Measurements from ENCODE around the gene AFF3.

Gene AFF3

DNA sequence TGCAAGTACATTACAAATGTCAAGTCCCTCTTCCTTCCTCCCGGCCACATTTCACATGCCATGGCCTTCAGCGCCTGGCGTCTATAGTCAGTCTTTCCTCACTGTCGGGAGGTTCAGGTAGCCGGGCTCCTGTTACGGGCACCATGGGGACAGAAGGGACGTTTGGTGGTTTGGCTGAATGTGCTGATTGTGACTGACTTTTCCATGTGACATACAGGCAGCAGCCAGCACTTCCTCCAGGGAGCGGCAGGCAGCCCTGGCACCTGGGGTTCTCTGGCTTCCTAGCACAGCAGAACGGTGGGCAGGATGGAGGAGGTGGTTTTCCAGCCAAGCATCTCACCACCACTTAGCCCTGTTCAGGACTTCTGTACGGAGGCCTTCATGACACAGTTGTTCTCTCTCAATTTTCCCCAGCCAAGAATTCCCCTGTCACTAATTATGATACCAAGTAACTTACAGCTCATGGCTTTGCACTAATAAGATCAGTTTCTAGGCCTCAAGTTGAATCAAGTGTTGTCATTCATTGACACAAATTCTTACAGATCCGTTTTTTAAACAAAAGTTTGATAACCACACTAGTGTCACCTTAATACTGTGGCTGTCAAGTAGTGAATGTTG, 568.6 kb downstream of the AFF3 start:
- in situ Hi-C loops (cut with MboI; ENCODE audit: low sequenced_read_pairs), result loop anchor here (10.0 to 25.0 kb wide), 2 partner anchors 681 to 814 kb away; no protein-coding TSS in a partner anchor

DNA sequence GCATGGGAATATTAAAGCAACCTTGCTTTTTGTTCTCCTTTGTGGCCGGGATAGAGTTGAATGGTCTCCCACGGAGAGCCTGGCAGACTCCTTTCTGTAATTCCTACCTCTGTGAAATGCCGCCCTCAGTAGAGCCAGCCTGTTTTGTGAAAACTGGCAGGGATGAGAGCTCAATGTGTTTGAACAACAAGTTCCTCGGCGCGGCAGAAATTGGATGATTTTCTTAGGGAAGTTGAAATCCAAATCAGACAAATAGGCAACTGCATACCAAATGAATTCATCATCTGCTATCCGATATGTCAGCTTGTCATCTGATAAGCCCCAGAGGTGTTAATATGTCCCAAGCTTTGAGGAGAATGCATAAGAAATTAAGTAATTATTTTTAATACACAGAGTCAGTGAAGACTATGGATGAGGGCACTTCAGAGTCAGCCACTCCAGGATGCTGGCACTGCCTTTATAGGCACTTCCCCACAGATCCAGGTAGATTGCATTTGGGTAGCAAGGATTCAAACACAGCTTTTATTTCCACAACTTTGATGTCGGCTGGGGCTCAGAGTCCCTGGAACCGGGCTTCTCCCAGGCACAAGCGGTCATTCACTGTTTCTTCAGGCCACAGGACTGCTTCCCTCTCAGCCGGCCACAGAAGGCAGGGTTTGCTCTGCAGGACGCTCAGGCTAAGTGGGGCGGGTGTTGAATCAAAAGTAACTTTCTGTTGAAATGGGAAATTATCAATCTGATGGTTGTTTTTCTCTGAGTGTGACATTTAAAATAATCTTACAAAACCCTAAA, 569.8 kb downstream of the AFF3 start:
- in situ Hi-C loops (cut with MboI; ENCODE audit: low sequenced_read_pairs), result loop anchor here (10.0 to 25.0 kb wide), 2 partner anchors 682 to 815 kb away; no protein-coding TSS in a partner anchor

DNA sequence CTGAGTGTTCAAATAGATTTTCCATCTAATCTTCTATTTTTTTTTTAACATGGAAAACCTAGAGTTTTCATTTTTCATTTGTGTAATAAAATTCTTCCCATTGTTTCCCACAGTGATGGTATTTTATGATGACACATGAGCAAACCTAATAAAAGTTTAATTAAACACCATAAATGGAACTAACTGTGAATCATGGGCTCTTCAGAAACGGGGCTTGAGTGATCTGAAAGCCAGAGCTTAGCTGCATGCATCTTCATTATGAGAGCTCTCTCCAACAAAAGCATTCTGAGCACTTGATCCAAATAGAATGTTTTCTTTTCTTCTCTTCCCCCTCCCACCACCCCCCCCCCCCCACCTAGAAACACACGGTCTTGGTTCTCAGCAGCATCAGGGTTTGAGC, 570.4 kb downstream of the AFF3 start:
- in situ Hi-C loops (cut with MboI; ENCODE audit: low sequenced_read_pairs), result loop anchor here (10.0 to 25.0 kb wide), 2 partner anchors 683 to 815 kb away; no protein-coding TSS in a partner anchor

GRCh38 chr2:99571533-99571932, 570.9 kb downstream of the AFF3 start:
- in situ Hi-C loops (cut with MboI; ENCODE audit: low sequenced_read_pairs), result loop anchor here (10.0 to 25.0 kb wide), 2 partner anchors 683 to 816 kb away; no protein-coding TSS in a partner anchor

DNA sequence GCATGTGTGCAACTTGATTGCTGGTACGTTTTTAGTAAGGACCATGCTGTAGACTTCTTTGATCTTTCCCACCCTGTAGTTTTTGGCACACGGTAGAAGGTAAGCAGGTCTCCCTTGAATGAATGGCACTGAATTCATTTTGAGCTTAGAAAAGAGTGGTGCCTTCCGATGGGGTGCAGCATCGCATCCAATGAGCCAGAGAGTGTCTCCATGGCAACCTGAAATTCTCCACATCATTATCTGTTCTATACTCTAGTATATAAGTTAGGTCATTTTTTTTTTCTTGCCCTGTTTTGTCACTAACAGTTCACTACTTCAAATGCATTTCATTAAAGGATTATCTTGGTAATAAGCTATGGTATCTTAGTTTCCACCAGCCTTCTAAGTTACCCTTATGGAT, 571.4 kb downstream of the AFF3 start:
- in situ Hi-C loops (cut with MboI; ENCODE audit: low sequenced_read_pairs), result loop anchor here (10.0 to 25.0 kb wide), 2 partner anchors 684 to 816 kb away; no protein-coding TSS in a partner anchor

DNA sequence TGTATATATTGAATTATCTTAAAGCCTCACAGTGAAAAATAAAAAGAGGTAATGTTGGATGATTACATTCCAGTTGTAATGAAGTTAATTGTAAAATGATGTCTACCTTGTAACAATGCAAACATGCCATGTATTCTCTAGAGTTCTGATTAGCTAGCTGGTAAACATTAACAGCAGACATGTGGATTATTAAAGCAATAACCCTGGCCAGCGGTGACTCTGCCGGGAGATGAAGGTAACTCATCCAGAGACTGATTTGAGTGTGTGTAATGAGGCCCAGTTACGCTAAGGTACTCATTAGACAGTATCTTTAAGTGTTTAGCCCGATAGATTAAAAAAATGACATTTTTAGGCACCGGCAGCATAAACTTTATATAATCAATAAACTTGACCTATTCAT, 573.0 kb downstream of the AFF3 start:
- in situ Hi-C loops (cut with MboI; ENCODE audit: low sequenced_read_pairs), result loop anchor here (25.0 kb wide), 1 partner anchor 818 kb away; no protein-coding TSS in a partner anchor

GRCh38 chr2:99565227-99565626, 577.2 kb downstream of the AFF3 start:
- in situ Hi-C loops (cut with MboI; ENCODE audit: low sequenced_read_pairs), result loop anchor here (25.0 kb wide), 1 partner anchor 822 kb away; no protein-coding TSS in a partner anchor

DNA sequence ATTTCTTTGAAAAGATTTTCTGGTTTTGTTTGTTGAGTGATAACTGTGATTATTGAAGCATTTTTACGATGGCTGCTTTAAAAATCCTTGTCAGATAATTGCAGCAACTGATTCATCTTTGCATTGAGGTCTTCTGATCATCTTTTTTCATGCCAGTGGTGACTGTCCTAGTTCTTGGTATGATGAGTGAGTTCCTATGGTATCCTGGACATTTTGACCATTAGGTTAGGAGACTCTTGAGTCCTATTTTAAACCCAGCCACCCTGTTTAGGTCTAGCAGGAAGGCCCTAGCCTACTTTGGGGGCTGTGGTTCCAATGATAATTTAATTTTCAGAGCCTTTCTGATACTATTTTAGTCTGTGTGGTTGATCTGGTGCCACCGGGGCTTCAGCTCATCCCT, 579.9 kb downstream of the AFF3 start:
- in situ Hi-C loops (cut with MboI; ENCODE audit: low sequenced_read_pairs), result loop anchor here (25.0 kb wide), 1 partner anchor 825 kb away; no protein-coding TSS in a partner anchor

DNA sequence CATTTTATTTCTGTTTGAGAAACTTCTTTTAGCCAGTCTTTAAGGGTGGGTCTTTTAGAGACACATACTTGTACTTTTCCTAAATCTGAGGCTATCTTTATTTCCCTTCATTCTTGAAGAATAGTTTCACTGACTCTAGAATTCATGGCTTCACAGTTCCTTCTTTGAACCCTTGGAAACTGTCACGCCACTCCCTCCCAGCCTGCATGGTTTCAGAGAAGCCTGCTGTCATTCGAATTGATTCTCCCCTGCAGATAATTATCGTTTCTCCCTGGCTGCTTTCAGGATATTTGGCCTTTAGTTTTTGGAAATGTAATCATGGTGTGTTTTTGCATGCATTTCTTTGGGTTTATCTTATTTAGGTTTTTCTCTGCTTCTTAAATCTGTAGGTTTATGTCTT, 580.6 kb downstream of the AFF3 start:
- in situ Hi-C loops (cut with MboI; ENCODE audit: low sequenced_read_pairs), result loop anchor here (25.0 kb wide), 1 partner anchor 825 kb away; no protein-coding TSS in a partner anchor

DNA sequence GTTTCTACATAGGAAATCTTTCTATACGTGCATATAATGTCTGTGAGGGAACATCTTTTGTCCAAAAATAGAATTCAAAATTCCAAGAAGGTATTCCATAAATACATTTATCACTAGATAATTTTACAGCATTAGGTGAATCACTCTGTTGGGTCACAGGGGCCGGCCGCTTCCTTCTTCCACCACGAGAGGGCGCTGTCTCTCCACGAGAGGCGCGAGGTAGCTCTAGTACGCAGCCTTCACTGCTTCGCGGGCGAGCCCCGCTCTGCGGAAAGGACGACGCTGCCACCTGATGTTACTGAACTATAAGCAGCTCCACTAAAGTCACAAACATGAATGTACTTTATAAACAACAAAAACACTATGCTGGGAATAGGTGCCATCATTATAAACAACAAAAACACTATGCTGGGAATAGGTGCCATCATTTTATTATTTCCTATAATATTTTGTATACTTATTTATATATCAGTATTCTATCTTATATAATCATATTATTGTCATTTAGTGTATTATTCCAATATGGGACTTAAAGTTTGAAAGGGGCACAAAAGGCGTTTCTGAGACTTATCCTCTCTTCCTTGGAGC, 583.2 kb downstream of the AFF3 start:
- in situ Hi-C loops (cut with MboI; ENCODE audit: low sequenced_read_pairs), result loop anchor here (10.0 to 25.0 kb wide), 2 partner anchors 686 to 828 kb away; no protein-coding TSS in a partner anchor

GRCh38 chr2:99555404-99555803, 587.0 kb downstream of the AFF3 start:
- in situ Hi-C loops (cut with MboI; ENCODE audit: low sequenced_read_pairs), result loop anchor here (10.0 to 25.0 kb wide), 2 partner anchors 689 to 832 kb away; no protein-coding TSS in a partner anchor

GRCh38 chr2:99554871-99555270, 587.5 kb downstream of the AFF3 start:
- in situ Hi-C loops (cut with MboI; ENCODE audit: low sequenced_read_pairs), result loop anchor here (10.0 to 25.0 kb wide), 2 partner anchors 690 to 832 kb away; no protein-coding TSS in a partner anchor

GRCh38 chr2:99554238-99554637, 588.2 kb downstream of the AFF3 start:
- in situ Hi-C loops (cut with MboI; ENCODE audit: low sequenced_read_pairs), result loop anchor here (10.0 to 25.0 kb wide), 2 partner anchors 691 to 833 kb away; no protein-coding TSS in a partner anchor

GRCh38 chr2:99552529-99552928, 589.9 kb downstream of the AFF3 start:
- in situ Hi-C loops (cut with MboI; ENCODE audit: low sequenced_read_pairs), result loop anchor here (10.0 to 25.0 kb wide), 2 partner anchors 692 to 835 kb away; no protein-coding TSS in a partner anchor

GRCh38 chr2:99550368-99550767, 592.0 kb downstream of the AFF3 start:
- in situ Hi-C loops (cut with MboI; ENCODE audit: low sequenced_read_pairs), result loop anchor here (10.0 to 25.0 kb wide), 2 partner anchors 694 to 837 kb away; no protein-coding TSS in a partner anchor

DNA sequence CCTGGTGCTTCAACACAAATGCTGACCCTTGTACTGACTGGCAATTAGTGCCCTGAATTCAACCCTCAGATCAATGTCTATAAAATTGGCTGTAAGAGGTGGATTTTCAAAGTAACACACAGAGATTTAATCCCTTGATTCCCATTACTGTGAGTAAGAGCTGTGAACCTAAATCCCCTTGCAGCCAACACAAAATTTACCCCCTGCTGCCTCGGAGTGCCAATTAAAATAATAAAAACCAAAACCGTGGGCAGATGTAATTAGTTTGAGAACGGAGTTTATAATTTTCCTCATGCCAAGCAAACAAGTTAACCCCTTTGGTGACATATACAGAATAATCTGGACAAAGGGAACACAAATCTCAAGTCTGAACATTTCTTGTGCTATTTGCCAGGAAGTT, 596.8 kb downstream of the AFF3 start:
- in situ Hi-C loops (cut with MboI; ENCODE audit: low sequenced_read_pairs), result no loop called here

GRCh38 chr2:99545066-99545465, 597.3 kb downstream of the AFF3 start:
- in situ Hi-C loops (cut with MboI; ENCODE audit: low sequenced_read_pairs), result no loop called here

GRCh38 chr2:99544608-99545007, 597.8 kb downstream of the AFF3 start:
- in situ Hi-C loops (cut with MboI; ENCODE audit: low sequenced_read_pairs), result no loop called here

- in situ Hi-C loops (cut with MboI; ENCODE audit: low sequenced_read_pairs), result no loop called here
Measured at GRCh38 chr2:99543247-99543646, 599.1 kb downstream of the AFF3 start.

DNA sequence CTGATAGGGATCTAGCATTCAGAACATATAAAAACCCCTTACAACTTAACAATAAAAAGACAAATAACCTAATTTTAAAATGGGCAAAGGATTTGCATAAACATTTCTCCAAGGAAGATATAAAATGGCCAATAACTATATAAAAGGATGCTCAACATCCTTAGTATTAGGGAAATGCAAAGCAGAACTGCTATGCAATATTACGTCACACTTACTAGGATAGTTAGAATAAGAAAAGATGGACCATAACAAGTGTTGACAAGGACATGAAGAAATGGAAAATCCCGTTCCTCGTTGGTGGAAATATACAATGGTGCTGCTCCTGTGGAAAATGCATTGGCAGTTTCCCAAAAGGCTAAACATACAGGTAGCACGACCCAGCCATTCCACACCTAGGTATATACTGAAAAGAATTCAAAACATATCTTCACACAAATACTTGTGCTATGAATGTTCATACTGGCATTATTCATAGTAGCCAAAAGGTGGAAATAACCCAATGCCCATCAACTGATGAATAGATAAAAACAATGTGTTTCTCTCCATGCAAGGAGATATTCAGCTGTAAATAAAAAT, 604.4 kb downstream of the AFF3 start:
- in situ Hi-C loops (cut with MboI; ENCODE audit: low sequenced_read_pairs), result no loop called here
